ENCODE results near the gene NBDY.
"Not testable (repeated sequence)": the region's sequence is repeated elsewhere in the genome, so short reads cannot be mapped to it uniquely, and the experiment has no call there.

NBDY gene

DNA sequence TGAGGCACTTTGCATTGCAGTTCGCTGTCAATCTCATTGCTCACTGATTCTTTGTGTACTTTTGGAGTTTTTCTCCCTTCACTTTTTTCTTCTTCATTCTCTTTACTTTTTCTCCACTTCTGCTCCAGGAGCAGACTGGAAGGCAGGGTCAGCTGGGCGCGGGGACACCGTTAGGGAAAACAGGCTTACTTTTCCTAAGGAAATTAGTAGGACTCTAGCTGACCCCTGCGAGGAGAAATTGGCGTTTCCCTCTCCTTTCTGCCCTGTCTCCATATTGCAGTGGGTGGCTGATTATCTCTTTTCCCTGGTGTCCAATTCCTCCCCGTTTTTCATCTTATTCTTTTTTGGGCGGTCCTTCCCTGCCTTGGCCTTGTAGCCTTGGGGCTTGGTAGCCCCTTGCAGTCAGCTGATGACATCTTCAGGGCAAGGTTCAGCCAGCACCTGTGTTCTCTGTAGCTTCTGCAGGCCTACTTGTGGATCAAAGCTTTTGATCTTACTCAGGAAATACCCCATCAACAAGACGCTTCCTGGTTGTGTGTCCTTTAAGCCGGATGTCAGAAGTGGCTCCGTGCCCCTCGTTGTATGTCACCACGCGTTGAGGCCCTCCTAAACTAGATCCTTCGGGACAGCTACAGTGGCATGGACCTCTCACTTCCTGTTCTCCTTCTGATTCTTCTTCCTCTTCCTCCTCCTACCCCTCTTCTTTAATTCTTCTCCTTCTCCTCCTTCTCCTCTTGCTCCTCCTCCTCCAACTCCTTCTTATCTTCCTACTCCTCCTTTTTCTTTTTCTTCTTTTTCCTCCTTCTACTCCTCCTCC, 36.1 kb downstream of the NBDY start:
- Histone ChIP-seq H3K79me2 (ENCODE audit: control insufficient read depth, insufficient read depth, low read length, unreplicated experiment) (peaks cover 4% of the 10 kb centered on the region), H3K27ac (ENCODE audit: low read depth, low read length) (no peak overlapping the region), H2AFZ (ENCODE audit: low read length, unreplicated experiment) (no peak overlapping the region), H3K27me3 (ENCODE audit: insufficient read depth, low read length) (no peaks in the 10 kb centered on the region), H3K36me3 (ENCODE audit: insufficient read depth, low read length) (no peaks in the 10 kb centered on the region), H3K4me3 (ENCODE audit: low read depth, low read length) (no peak overlapping the region), H3K4me1 (ENCODE audit: control insufficient read depth, insufficient read depth, low read length, unreplicated experiment) (peaks cover 34% of the 10 kb centered on the region)

DNA sequence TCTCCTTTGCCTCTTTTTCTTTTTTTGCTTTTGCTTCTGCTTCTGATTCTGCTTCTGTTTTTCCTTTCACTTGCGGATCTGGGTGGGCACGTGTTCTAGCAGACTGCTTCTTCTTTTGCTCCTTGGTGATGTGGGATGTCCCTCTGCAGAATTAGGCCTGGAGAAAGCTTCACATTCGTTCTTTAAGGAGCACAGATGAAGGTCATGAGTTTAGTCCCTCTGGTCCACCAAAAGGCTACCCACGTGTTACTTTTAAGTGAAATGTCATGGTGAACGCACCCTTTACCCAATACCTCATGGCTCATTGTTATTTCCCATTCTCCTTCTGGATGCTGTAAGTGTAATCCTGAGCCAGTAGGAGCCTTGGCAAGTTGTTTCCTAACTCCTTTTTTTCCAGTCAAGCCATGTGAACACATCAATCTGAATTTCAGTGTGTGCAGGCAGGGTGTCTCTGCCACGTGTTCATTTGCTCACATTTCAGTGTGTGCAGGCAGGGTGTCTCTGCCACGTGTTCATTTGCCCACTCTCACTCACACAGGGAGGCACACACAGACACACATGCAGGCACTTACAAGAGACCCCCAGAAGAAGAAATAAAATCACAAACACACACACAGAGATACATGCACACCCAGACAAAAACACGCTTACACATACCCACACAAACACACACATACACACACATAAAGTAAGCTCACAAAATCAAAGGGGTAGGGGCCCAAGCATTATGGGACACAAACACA, 36.9 kb downstream of the NBDY start:
- H3K79me2 ChIP-seq (ENCODE audit: control insufficient read depth, insufficient read depth, low read length, unreplicated experiment), result peaks cover 4% of the 10 kb centered on the region
- no peak overlapping the region for H3K4me3 ChIP-seq (ENCODE audit: low read depth, low read length)
- peaks cover 34% of the 10 kb centered on the region for H3K4me1 ChIP-seq (ENCODE audit: control insufficient read depth, insufficient read depth, low read length, unreplicated experiment)
- H2AFZ ChIP-seq (ENCODE audit: low read length, unreplicated experiment), result no peak overlapping the region
- no peaks in the 10 kb centered on the region for H3K27me3 ChIP-seq (ENCODE audit: insufficient read depth, low read length)
- peak overlapping the region; percentile 19; the same call in 1 of the 2 replicates for H3K27ac ChIP-seq (ENCODE audit: low read depth, low read length)
- H3K36me3 ChIP-seq (ENCODE audit: insufficient read depth, low read length), result no peaks in the 10 kb centered on the region

DNA sequence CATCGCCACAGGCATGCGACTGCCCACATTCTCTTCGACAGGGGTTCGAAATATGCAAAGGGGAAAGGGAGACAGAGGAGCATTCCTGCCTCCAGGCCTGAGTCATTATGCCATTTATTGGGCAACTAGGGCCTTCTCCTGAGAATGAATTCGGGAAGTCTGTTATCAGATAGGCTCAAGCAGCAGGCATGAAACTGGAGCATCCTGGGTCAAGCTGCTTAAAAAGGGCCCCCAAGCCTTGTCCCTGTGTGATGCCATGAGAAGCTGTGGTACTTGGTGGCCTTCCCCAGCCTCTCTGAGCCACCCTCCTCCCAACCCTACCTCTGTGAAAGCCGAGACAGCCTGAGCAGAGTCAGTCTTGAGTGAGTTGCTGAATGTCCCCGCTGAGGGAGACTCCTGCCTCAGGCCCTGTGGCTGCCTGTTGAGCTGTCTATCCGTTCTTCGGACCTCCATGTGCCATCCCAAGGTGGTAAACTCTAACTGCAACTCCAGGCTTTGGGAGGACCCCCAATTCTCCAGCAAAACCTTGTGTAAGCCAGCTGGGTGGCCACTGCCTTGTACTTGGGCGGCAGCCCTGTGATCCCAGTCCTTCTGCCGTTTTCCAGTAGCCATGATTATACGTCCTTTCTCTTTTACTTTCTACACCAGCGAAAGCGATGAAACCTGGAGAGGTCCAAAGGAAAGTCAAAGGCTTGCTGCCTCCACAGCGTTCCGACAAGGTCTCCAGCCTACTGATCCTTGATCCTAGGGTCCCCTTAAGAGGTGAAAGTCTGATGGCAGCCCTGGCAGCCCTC, 37.7 kb downstream of the NBDY start:
- H3K27me3 ChIP-seq (ENCODE audit: insufficient read depth, low read length), result no peaks in the 10 kb centered on the region
- H3K4me1 ChIP-seq (ENCODE audit: control insufficient read depth, insufficient read depth, low read length, unreplicated experiment), result peaks cover 33% of the 10 kb centered on the region
- peaks cover 4% of the 10 kb centered on the region for H3K79me2 ChIP-seq (ENCODE audit: control insufficient read depth, insufficient read depth, low read length, unreplicated experiment)
- no peak overlapping the region for H2AFZ ChIP-seq (ENCODE audit: low read length, unreplicated experiment)
- no peak overlapping the region for H3K4me3 ChIP-seq (ENCODE audit: low read depth, low read length)
- no peaks in the 10 kb centered on the region for H3K36me3 ChIP-seq (ENCODE audit: insufficient read depth, low read length)
- 0 out of 2 replicates have a peak overlapping the region, but pooled peaks have one; percentile 19 for H3K27ac ChIP-seq (ENCODE audit: low read depth, low read length)

DNA sequence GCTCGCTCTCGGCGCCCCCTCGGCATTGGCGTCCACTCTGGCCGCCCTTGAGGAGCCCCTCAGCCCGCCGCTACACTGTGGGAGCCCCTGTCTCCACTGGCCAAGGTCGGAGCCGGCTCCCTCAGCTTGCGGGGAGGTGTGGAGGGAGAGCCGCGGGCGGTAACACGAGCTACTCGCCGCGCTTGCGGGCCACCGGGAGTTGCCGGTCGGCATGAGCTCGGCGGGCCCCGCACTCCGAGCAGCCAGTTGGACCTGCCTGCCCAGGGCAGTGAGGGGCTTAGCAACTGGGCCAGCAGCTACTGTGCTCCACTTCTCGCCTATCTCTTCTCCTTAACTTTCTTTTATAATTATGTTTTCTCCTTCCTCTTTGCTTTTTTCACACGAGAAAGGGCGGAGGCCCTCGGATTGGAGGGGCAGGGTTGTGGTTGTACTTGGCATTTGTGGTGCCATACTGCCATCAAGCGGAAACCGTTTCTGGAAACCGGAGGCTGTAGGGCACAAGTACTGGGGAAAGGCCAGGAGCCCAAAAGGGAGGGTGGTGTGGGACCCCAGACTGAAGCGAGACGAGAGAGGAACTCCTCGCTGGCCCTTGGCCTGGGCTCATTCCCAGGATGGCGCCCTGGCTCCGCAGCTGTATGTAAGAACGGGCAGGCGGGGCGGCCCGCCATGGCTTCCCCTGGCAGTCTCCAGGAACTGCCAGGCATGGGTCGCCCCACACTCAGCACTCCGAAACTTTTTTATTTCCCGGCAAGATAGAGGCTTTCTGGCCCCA, 38.5 kb downstream of the NBDY start:
- not testable (repeated sequence) for H2AFZ ChIP-seq (ENCODE audit: low read length, unreplicated experiment); H3K4me3 ChIP-seq (ENCODE audit: low read depth, low read length); H3K27me3 ChIP-seq (ENCODE audit: insufficient read depth, low read length); H3K79me2 ChIP-seq (ENCODE audit: control insufficient read depth, insufficient read depth, low read length, unreplicated experiment); H3K27ac ChIP-seq (ENCODE audit: low read depth, low read length); H3K36me3 ChIP-seq (ENCODE audit: insufficient read depth, low read length)
- peaks cover 28% of the 10 kb centered on the region for H3K4me1 ChIP-seq (ENCODE audit: control insufficient read depth, insufficient read depth, low read length, unreplicated experiment)

DNA sequence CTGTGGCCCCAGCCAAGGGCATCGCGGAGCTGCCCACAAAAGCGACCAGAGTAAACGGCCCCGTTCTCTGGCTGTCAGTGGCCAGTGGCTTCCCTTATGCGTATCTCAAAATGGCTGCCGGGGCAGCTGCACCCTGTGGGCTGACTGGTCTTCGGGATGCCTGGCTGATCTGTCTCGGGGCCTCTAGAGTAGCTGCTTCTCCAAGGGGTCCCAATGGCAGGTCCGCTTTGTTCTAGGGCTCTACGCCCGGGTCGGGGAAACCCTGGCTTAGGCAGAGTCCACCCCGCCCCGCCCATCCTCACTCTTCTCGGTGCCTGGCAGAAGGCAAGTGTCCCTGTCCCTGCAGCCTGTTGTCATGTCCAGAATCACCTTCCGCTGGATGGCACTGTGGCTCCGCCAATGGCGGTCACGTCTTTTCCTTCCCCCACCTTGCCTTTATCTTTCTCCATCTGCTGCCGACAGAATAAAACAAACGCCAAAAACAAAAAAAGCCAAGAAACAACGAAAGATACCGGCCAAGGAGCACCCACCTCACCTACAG, 39.1 kb downstream of the NBDY start:
- not testable (repeated sequence) for H3K79me2 ChIP-seq (ENCODE audit: control insufficient read depth, insufficient read depth, low read length, unreplicated experiment); H3K27ac ChIP-seq (ENCODE audit: low read depth, low read length); H3K27me3 ChIP-seq (ENCODE audit: insufficient read depth, low read length); H2AFZ ChIP-seq (ENCODE audit: low read length, unreplicated experiment); H3K4me3 ChIP-seq (ENCODE audit: low read depth, low read length); H3K36me3 ChIP-seq (ENCODE audit: insufficient read depth, low read length)
- H3K4me1 ChIP-seq (ENCODE audit: control insufficient read depth, insufficient read depth, low read length, unreplicated experiment), result peaks cover 21% of the 10 kb centered on the region

DNA sequence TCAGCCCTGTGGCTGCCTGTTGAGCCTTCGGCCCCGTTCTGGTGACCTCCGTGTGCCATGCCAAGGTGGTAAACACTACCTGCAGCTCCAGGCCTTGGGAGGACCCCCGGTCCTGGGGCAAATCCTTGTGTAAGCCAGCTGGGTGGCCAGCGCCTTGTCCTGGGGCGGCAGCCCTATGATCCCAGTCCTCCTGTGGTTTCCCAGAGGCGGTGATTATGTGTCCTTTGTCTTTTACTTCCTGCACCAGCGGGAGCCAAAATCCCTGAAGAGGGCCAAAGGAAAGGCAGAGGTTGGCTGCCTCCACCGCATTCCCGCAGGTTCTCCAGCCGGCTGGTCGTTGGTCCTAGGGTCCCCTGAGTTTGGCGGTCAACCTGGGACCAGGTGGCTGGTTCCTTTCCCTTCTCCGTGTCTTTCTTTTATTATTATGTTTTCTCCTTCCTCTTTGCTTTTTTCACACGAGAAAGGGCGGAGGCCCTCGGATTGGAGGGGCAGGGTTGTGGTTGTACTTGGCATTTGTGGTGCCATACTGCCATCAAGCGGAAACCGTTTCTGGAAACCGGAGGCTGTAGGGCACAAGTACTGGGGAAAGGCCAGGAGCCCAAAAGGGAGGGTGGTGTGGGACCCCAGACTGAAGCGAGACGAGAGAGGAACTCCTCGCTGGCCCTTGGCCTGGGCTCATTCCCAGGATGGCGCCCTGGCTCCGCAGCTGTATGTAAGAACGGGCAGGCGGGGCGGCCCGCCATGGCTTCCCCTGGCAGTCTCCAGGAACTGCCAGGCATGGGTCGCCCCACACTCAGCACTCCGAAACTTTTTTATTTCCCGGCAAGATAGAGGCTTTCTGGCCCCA, 43.9 kb downstream of the NBDY start:
- H2AFZ ChIP-seq (ENCODE audit: low read length, unreplicated experiment); H3K27ac ChIP-seq (ENCODE audit: low read depth, low read length); H3K27me3 ChIP-seq (ENCODE audit: insufficient read depth, low read length); H3K36me3 ChIP-seq (ENCODE audit: insufficient read depth, low read length); H3K79me2 ChIP-seq (ENCODE audit: control insufficient read depth, insufficient read depth, low read length, unreplicated experiment); H3K4me3 ChIP-seq (ENCODE audit: low read depth, low read length); H3K4me1 ChIP-seq (ENCODE audit: control insufficient read depth, insufficient read depth, low read length, unreplicated experiment): not testable (repeated sequence)

DNA sequence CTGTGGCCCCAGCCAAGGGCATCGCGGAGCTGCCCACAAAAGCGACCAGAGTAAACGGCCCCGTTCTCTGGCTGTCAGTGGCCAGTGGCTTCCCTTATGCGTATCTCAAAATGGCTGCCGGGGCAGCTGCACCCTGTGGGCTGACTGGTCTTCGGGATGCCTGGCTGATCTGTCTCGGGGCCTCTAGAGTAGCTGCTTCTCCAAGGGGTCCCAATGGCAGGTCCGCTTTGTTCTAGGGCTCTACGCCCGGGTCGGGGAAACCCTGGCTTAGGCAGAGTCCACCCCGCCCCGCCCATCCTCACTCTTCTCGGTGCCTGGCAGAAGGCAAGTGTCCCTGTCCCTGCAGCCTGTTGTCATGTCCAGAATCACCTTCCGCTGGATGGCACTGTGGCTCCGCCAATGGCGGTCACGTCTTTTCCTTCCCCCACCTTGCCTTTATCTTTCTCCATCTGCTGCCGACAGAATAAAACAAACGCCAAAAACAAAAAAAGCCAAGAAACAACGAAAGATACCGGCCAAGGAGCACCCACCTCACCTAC, 44.5 kb downstream of the NBDY start:
- H3K27me3 ChIP-seq (ENCODE audit: insufficient read depth, low read length); H3K27ac ChIP-seq (ENCODE audit: low read depth, low read length); H3K79me2 ChIP-seq (ENCODE audit: control insufficient read depth, insufficient read depth, low read length, unreplicated experiment); H3K36me3 ChIP-seq (ENCODE audit: insufficient read depth, low read length); H3K4me3 ChIP-seq (ENCODE audit: low read depth, low read length); H3K4me1 ChIP-seq (ENCODE audit: control insufficient read depth, insufficient read depth, low read length, unreplicated experiment); H2AFZ ChIP-seq (ENCODE audit: low read length, unreplicated experiment): not testable (repeated sequence)

DNA sequence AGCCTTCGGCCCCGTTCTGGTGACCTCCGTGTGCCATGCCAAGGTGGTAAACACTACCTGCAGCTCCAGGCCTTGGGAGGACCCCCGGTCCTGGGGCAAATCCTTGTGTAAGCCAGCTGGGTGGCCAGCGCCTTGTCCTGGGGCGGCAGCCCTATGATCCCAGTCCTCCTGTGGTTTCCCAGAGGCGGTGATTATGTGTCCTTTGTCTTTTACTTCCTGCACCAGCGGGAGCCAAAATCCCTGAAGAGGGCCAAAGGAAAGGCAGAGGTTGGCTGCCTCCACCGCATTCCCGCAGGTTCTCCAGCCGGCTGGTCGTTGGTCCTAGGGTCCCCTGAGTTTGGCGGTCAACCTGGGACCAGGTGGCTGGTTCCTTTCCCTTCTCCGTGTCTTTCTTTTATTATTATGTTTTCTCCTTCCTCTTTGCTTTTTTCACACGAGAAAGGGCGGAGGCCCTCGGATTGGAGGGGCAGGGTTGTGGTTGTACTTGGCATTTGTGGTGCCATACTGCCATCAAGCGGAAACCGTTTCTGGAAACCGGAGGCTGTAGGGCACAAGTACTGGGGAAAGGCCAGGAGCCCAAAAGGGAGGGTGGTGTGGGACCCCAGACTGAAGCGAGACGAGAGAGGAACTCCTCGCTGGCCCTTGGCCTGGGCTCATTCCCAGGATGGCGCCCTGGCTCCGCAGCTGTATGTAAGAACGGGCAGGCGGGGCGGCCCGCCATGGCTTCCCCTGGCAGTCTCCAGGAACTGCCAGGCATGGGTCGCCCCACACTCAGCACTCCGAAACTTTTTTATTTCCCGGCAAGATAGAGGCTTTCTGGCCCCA, 49.3 kb downstream of the NBDY start:
- not testable (repeated sequence) for H3K36me3 ChIP-seq (ENCODE audit: insufficient read depth, low read length); H3K27ac ChIP-seq (ENCODE audit: low read depth, low read length); H3K79me2 ChIP-seq (ENCODE audit: control insufficient read depth, insufficient read depth, low read length, unreplicated experiment); H3K27me3 ChIP-seq (ENCODE audit: insufficient read depth, low read length); H3K4me3 ChIP-seq (ENCODE audit: low read depth, low read length); H3K4me1 ChIP-seq (ENCODE audit: control insufficient read depth, insufficient read depth, low read length, unreplicated experiment); H2AFZ ChIP-seq (ENCODE audit: low read length, unreplicated experiment)

DNA sequence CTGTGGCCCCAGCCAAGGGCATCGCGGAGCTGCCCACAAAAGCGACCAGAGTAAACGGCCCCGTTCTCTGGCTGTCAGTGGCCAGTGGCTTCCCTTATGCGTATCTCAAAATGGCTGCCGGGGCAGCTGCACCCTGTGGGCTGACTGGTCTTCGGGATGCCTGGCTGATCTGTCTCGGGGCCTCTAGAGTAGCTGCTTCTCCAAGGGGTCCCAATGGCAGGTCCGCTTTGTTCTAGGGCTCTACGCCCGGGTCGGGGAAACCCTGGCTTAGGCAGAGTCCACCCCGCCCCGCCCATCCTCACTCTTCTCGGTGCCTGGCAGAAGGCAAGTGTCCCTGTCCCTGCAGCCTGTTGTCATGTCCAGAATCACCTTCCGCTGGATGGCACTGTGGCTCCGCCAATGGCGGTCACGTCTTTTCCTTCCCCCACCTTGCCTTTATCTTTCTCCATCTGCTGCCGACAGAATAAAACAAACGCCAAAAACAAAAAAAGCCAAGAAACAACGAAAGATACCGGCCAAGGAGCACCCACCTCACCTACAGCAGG, 50.0 kb downstream of the NBDY start:
- not testable (repeated sequence) for H3K36me3 ChIP-seq (ENCODE audit: insufficient read depth, low read length); H3K27me3 ChIP-seq (ENCODE audit: insufficient read depth, low read length); H3K4me1 ChIP-seq (ENCODE audit: control insufficient read depth, insufficient read depth, low read length, unreplicated experiment); H3K4me3 ChIP-seq (ENCODE audit: low read depth, low read length); H3K79me2 ChIP-seq (ENCODE audit: control insufficient read depth, insufficient read depth, low read length, unreplicated experiment); H2AFZ ChIP-seq (ENCODE audit: low read length, unreplicated experiment); H3K27ac ChIP-seq (ENCODE audit: low read depth, low read length)

Measured in ACC112 (cell line).